Astrocyte of the cerebellum (primary cell): ENCODE measurements around the gene ZFYVE9.

Experiments
- DNase-seq: peaks from one replicate; pipeline ENCODE4 v3.0.0-alpha.2; 2011; ENCODE audit warnings: low read depth
- H3K4me3 ChIP-seq: 2 replicates; pipeline ENCODE4 v1.5.1; 2011; ENCODE audit warnings: mild to moderate bottlenecking, low read depth, low read length, moderate library complexity
- in situ Hi-C: cut with HindIII; loops from 2 replicates; pipeline ENCODE4 v1.10.0; 2017; ENCODE audit warnings: low sequenced_read_pairs
- TF ChIP-seq, protein P1 (sequence below): IDR thresholded peaks from 2 replicates; pipeline ENCODE4 v1.5.1; 2012; ENCODE audit warnings: low read length, low read depth, moderate library complexity, mild to moderate bottlenecking; ENCODE audit errors: missing control alignments

ZFYVE9 gene

DNA sequence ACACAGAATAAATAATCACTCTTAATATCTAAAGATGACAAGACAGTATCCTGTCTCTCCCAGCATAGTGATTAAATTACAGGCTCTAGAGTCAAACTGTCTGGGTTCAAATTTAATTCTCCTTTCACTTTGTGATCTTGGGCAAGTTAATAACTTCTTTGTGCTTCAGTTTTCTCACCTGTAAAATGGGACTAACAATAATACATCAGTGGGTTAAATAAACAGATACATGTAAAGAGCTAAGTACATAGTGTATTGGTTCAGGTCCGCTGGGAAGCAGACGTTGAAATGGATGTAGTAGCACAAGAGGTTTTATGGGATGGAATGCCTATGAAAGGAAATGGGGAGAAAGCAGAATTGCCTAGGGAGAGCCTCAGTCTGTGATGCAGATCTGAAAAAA lies 10.7 kb downstream of the ZFYVE9 start:
- TF ChIP-seq, protein P1, sequence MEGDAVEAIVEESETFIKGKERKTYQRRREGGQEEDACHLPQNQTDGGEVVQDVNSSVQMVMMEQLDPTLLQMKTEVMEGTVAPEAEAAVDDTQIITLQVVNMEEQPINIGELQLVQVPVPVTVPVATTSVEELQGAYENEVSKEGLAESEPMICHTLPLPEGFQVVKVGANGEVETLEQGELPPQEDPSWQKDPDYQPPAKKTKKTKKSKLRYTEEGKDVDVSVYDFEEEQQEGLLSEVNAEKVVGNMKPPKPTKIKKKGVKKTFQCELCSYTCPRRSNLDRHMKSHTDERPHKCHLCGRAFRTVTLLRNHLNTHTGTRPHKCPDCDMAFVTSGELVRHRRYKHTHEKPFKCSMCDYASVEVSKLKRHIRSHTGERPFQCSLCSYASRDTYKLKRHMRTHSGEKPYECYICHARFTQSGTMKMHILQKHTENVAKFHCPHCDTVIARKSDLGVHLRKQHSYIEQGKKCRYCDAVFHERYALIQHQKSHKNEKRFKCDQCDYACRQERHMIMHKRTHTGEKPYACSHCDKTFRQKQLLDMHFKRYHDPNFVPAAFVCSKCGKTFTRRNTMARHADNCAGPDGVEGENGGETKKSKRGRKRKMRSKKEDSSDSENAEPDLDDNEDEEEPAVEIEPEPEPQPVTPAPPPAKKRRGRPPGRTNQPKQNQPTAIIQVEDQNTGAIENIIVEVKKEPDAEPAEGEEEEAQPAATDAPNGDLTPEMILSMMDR: no peak
- no peak overlapping the region for H3K4me3 ChIP-seq
- in situ Hi-C loops: no loop called here
- DNase-seq: no peak

- no peak for DNase-seq
- no peak overlapping the region for H3K4me3 ChIP-seq
- in situ Hi-C loops: no loop called here
- TF ChIP-seq, protein P1: no peak
Measured at GRCh38 chr1:52153010-52153409, 11.1 kb downstream of the ZFYVE9 start.

DNA sequence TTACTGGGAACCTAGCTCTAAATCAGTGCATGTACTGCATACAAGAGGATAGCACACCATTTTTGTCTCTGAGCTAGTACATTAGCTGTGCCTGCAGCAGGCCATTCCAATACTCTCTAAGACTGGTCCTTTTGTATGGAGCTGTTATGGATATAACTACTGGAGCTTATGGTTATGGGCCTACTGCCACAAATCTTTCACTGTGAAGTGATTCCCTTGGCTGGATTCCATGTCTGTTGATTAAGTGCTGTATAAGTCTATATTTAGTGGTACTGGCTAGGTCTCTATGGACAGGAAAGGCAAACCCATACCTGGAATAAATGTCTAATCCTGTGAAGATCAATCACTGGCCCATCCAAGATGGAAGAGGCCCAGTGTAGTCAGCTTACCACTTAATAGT lies 12.0 kb downstream of the ZFYVE9 start:
- DNase-seq: no peak
- in situ Hi-C loops: no loop called here
- no peak overlapping the region for H3K4me3 ChIP-seq
- TF ChIP-seq, protein P1: no peak

GRCh38 chr1:52156460-52156859 lies 14.6 kb downstream of the ZFYVE9 start:
- no peak for DNase-seq
- TF ChIP-seq, protein P1: no peak
- H3K4me3 ChIP-seq: no peak overlapping the region
- in situ Hi-C loops: no loop called here

GRCh38 chr1:52157582-52157981 lies 15.7 kb downstream of the ZFYVE9 start:
- TF ChIP-seq, protein P1: no peak
- in situ Hi-C loops: no loop called here
- H3K4me3 ChIP-seq: no peak overlapping the region
- no peak for DNase-seq

DNA sequence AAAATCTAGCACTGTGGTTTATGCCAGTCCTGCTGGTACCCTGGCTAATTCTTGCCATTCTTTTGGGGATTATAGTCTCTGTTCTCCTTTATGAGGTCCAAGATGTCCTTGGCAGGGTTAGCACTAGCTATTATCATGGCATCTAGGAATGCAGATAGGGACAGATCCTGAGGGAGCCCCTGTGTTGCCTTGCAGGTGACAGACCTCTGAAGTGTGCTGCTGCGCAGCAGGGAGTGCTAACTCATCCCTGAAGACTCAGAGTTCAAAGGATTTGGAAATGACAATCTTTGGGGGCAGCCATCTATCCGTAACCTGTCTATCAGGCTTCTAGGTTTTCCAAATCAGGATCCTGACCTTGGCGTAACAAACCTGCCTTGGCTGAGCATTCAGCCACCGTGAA lies 16.3 kb downstream of the ZFYVE9 start:
- H3K4me3 ChIP-seq: no peak overlapping the region
- DNase-seq: no peak
- TF ChIP-seq, protein P1: no peak
- in situ Hi-C loops: no loop called here

DNA sequence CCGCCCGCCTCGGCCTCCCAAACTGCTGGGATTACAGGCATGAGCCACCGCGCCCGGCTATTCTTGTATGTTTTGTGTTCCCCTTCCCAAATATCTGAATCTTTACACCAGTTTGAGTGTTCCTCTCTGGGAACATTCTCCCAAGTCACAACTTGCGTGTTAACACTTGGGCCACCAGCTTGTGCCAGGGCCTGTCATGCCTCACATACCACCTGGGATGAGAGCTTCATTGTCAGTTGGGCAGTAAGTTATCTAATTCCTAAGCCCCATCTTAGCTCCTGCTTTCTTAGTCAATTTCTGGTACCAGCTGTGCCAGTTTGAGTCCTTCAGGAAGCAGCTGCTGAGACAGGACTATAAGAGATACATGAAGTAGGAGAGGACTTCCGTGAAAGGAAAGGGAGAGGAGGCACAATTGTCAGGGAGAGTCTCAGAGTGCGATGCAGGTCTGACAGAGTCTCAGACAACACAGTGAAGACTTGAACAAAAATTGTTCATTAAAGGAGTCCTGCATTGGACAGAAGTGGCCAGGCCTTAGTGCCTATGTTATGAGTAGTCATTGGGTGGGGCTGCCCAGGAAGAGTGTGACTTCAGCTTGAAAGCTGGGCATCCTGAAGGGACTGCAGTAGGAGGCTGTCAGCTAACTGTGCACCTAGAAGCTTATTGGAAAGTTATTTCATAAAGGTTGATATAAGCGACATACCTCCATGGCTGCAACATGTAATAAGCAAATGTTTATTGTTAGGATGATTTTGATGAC lies 17.3 kb downstream of the ZFYVE9 start:
- in situ Hi-C loops: no loop called here

More for the DNA sequence above, 17.3 kb downstream of the ZFYVE9 start:
- H3K4me3 ChIP-seq: no peak overlapping the region
- no peak for DNase-seq
- TF ChIP-seq, protein P1: no peak
